Heart left ventricle (tissue), 13 donors: ENCODE measurements around the gene RPA3.

Experiments
- CTCF ChIP-seq, 12 donors: fragments of 200-600 bp; sonication (generic) in 4 of 12; IDR thresholded peaks; one replicate each; pipeline versions ENCODE4 v1.5.0 to v1.8.0; 2018 to 2022; ENCODE audit warnings: antibody characterized with exemption in 12 of 12, mild to moderate bottlenecking in 5 of 12
- POLR2A ChIP-seq, 2 donors: fragments of 450-650 bp; IDR thresholded peaks; one replicate each; pipeline ENCODE4 v1.6.1; 2017; ENCODE audit warnings: antibody characterized with exemption in 2 of 2, mild to moderate bottlenecking in 2 of 2, moderate library complexity in 2 of 2
- donor health status: ischemic (EF 13 %, LVEDD 7.1; RV severe dilation, severe dysfunction).
- donor health status: DM: no; HTN: yes; CAD: no.
- donor health status: DM: no; HTN: no; CAD: no.
- donor health status: ischemic (EF 25% LVEDD 6.9; RV normal size, moderate dysfunction).
- donor health status: ischemic (EF 25% LVEDD 5.7; RV mildly dilated, moderate dysfunction).
- donor health status: ischemic (EF 35%, LVEDD 5.7; RV mildly dilated, moderate dysfunction).
- donor health status: nonischemic (EF 11% LVEDD 7.7; RV severe dilation, severe dysfunction).
- donor health status: DM: yes; HTN: yes; CAD: no.
- donor health status: PGD.
- donor health status: ischemic (EF 29% LVEDD 5.4; RV normal size, mild dysfunction).
- donor health status: nonischemic (EF 23%, LVEDD 6.1; RV moderate dilation, normal function).

- TF ChIP-seq CTCF (IDR thresholded peaks at IDR 0.05) (no peak), POLR2A (IDR thresholded peaks at IDR 0.05) (no peak)
Observed at GRCh38 chr7:7618410-7618809, 100.0 kb downstream of the RPA3 start.
